SKM-1 (cell line): ENCODE measurements around the gene TP63.
"Not testable (repeated sequence)": the region's sequence is repeated elsewhere in the genome, so short reads cannot be mapped to it uniquely, and the experiment has no call there.

Source experiments
- DNase-seq: peaks from one replicate; lab custom pipeline; 2025; ENCODE audit not compliant: unreplicated experiment; lab: John Stamatoyannopoulos, UW

Gene TP63

DNA sequence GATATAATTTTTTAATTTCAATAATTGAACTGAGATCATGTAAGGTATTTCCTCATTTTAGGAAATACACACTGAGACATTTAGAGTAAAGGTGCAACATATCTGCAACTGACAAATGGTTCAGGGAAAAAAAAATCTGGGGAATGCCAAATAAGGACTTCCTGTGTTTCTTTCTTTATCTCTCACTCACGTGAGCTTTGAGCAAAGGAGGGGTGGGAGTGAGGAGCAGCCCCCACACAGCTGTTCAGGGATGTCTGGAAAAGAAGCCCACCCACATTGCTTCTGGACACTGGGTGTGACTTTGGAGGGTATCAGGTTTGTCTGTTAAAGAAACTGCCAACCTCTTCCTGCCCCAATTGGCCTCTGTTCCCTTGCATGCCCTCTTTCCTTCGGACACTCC lies 5.6 kb upstream of the TP63 start:
- DNase-seq, result no peak

DNA sequence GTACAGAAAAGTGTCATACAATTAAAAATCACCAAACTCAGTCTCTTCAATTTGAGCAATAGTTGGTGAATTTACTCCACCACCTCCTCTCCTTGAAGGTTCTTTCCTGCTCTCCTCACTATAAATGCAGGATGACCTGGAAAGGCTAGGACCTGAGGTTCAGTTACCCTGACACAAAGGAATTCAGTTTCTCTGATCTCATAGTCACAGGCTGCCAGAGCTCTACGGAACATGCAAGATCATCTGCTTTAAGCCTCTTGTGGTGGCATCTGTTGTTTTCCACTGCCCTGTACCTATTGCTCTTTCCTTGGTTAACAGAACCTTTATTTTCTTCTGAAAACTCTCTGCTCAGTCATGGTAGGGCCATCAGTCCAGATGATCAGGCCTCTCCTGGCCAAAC lies 4.9 kb upstream of the TP63 start:
- no peak for DNase-seq

- no peak for DNase-seq
Measured at GRCh38 chr3:189629803-189630455, 1.3 kb upstream of the TP63 start.

GRCh38 chr3:189630767-189631372 lies 319 bp upstream of the TP63 start:
- no peak for DNase-seq

- no peak for DNase-seq
Measured at GRCh38 chr3:189631409-189631808, 220 bp downstream of the TP63 start.

GRCh38 chr3:189632242-189632641 lies 1.1 kb downstream of the TP63 start:
- DNase-seq, result no peak

DNA sequence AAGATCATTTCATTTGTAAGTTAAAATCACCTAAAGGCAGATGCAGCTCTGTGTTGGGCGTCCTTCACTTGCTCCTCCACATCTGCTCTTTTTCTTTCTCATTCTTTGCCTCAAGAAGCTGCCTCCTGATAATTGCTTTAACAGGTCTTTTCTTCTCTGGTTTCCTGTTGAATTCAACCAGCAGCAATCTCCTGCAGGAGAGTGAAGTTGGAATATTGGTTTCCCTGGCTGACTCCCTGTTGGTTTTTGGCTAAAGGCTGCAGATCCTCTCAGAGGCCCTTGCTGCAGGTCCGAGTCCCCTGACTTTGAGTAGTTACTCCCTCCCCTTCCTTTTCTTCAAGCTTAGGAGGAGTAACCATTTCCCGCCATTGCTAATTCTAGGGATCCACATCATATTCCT lies 4.2 kb downstream of the TP63 start:
- DNase-seq, result no peak

GRCh38 chr3:189636048-189636447 lies 4.9 kb downstream of the TP63 start:
- DNase-seq, result no peak

- DNase-seq, result no peak
Measured at GRCh38 chr3:189637750-189638149, 6.6 kb downstream of the TP63 start.

- DNase-seq, result no peak
Measured at GRCh38 chr3:189638276-189639031, 7.3 kb downstream of the TP63 start.

- no peak for DNase-seq
Measured at GRCh38 chr3:189641776-189642175, 10.6 kb downstream of the TP63 start.

GRCh38 chr3:189646853-189647542 lies 15.8 kb downstream of the TP63 start:
- no peak for DNase-seq

DNA sequence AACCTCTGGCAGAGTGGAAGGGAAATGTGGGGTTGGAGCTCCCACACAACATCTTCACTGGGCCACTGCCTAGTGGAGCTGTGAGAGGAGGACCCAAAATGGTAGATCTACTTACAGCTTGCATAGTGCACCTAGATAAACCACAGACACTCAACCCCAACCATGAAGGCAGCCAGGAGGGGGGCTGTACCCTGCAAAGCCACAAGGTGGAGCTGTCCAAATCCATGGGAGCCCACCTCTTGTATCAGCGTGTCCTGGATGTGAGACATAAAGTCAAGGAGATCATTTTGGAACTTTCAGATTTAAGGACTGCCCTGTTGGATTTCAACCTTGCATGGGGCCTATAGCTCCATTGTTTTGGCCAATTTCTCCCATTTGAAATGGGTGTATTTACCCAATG lies 20.9 kb downstream of the TP63 start:
- DNase-seq, result no peak

DNA sequence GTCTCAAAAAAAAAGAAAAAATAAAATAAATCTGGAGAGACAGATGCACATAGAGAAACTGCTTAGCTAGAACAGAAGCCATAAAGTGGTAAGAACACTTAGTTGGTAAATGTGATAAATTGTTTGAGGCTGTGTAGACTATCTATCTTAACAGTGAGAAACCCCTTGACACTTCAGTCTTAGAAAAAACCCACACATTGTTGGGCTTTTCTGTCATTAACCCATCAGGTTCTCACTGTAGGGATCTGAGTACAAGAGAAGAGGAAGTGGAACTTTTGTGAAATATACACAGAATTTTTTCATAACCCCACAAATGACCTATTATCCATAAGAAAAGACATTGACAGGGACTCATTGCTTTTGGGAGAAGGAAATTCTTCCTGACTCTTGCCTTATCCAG lies 24.4 kb downstream of the TP63 start:
- no peak for DNase-seq

DNA sequence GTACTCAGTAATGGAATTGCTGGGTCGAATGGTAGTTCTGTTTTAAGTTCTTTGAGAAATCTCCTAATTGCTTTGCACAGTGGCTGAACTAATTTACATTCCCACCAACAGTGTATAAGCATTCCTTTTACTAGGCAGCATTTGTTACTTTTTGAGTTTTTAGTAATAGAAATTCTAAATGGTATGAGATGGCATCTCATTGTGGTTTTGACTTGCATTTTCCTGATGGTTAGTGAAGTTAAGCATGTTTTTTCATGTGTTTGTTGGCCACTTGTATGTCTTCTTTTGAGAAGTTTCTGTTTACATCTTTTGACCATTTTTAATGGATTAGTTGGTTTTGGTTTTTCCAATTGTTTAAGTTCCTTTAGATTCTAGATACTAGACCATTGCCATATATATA lies 28.4 kb downstream of the TP63 start:
- no peak for DNase-seq

GRCh38 chr3:189664311-189664710 lies 33.1 kb downstream of the TP63 start:
- DNase-seq, result peak; percentile 48

DNA sequence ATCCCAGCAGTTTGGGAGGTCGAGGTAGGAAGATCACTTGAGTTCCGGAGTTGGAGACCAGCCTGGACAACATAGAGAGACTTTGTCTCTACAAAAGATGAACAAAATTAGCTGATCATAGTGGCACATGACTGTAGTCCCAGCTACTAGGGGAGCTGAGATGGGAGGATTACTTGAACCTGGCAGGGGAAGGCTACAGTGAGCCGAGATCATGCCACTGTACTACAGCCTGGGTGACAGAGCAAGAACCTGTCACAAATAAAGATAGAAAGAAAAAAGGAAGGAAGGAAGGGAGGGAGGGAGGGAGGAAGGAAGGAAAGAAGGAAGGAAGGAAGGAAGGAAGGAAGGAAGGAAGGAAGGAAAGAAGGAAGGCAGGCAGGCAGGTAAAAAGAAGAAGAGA lies 41.2 kb downstream of the TP63 start:
- not testable (repeated sequence) for DNase-seq

- DNase-seq, result no peak
Measured at GRCh38 chr3:189673535-189673934, 42.3 kb downstream of the TP63 start.

- no peak for DNase-seq
Measured at GRCh38 chr3:189674249-189674913, 43.2 kb downstream of the TP63 start.

DNA sequence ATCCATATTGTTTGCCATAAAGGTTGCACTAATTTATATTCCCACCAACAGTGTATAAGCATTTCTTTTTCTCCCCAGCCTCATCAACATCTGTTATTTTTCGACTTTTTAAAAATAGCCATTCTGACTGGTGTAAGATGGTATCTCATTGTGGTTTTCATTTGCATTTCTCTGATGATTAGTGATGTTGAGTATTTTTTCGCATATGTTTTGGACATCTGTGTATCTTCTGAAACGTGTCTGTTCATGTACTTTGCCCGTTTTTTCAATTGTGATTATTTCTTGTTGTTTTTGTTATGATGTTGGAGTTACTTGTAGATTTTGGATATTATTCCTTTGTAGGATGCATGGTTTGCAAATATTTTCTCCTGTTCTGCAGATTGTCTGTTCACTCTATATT lies 46.5 kb downstream of the TP63 start:
- DNase-seq, result no peak

- DNase-seq, result no peak
Measured at GRCh38 chr3:189680723-189681122, 49.5 kb downstream of the TP63 start.
